ENCODE results near the gene JMJD8. TPM values are rescaled to one million over a fixed set of nuclear protein-coding genes. Genes with fewer than 3 reads are reported as not detected.

The JMJD8 gene
- total RNA-seq, 1 experiment from 2014 or later = 121 TPM

DNA sequence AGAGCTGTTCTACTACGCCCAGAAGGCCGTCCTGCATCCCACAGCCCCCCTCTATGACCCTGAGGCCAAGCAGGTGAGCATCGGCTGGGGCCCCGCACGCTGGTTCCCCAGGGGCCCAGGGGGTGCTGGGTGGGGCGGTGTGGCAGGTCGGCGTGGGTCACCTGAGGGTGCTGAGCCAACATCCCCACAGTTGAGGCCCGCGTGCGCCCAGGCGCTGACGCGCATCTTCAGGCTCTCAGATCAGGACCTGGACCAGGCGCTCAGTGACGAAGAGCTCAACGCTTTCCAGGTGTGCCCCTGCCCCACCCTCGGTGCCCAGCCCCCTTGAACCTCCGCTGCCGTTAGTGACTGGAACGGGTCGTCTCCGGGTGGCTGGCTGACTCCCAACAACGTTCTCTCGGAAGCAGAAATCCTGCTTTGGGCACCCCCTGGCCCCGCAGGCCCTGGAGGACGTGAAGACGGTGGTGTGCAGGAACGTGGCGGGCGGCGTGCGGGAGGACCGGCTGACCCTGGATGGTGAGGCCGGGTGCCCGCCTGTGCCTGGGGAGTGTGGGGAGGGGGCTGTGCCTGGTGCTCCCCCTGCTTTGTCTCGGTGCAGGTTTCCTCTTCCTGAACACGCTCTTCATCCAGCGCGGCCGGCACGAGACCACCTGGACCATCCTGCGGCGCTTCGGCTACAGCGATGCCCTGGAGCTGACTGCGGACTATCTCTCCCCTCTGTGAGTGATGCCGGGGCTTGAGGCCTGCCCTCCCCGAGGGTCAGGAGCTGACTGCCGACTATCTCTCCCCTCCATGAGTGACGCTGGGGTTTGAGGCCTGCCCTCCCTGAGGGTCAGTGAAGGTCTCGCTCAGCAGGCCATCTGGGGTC, 13.4 kb downstream of the JMJD8 start:
- H3K27me3 ChIP-seq (ENCODE audit: insufficient read depth, low read length) = no peaks in the 10 kb centered on the region
- H3K4me3 ChIP-seq (replicated peaks in 1 of 2; ENCODE audit: low read depth in 1 of 2, low read length in 2 of 2) = no peak overlapping the region
- intact Hi-C loops (cut with micrococcal nuclease) = no loop called here
- POLR2A ChIA-PET = no interaction called here
- no peak overlapping the region for H3K27ac ChIP-seq (ENCODE audit: low read depth, low read length)
- H3K36me3 ChIP-seq (ENCODE audit: control insufficient read depth in 1 of 2, insufficient read depth in 2 of 2, low read length in 2 of 2) = peaks cover 0 to 4% of the 10 kb centered on the region in 2 experiments; a peak in 1 of 4 replicates
- H3K79me2 ChIP-seq (ENCODE audit: insufficient read depth, low read length) = peaks cover 26% of the 10 kb centered on the region
- BruUV-seq (replicated peaks) = no TSS peak
- H3K4me1 ChIP-seq (ENCODE audit: control insufficient read depth in 1 of 2, insufficient read depth in 2 of 2, low read length in 2 of 2) = peaks cover 0 to 10% of the 10 kb centered on the region in 2 experiments; a peak in 1 of 4 replicates
- ATAC-seq (no peak), DNase-seq (ENCODE audit: low read depth, low spot score) (no peak)
- no peak overlapping the region for H3K4me2 ChIP-seq (ENCODE audit: low read length)
- H3K9ac ChIP-seq (ENCODE audit: low read length) = no peak overlapping the region
- no peak overlapping the region for H2AFZ ChIP-seq (ENCODE audit: low read depth, low read length, poor library complexity, severe bottlenecking)
- RAD21 ChIA-PET (ENCODE audit: low non-redundant PET in 1 of 2, low total read pairs in 2 of 2, uncharacterized antibody in 2 of 2, unreplicated experiment in 2 of 2) = no interaction called here
- no peaks in the 10 kb centered on the region for H3K9me2 ChIP-seq (ENCODE audit: insufficient read depth)
- H3K9me3 ChIP-seq (ENCODE audit: control insufficient read depth in 1 of 2, insufficient read depth in 1 of 2, low read depth in 1 of 2, low read length in 2 of 2) = no peaks in the 10 kb centered on the region
- H4K20me1 ChIP-seq (ENCODE audit: insufficient read depth) = no peaks in the 10 kb centered on the region
- TF ChIP-seq SRF (IDR thresholded peaks at IDR 0.05; ENCODE audit: low read depth) (no peak), CBX3 (IDR thresholded peaks at IDR 0.05; ENCODE audit: low read depth) (no peak), RAD21 (IDR thresholded peaks at IDR 0.05; ENCODE audit: low read depth) (no peak), TCF7L2 (IDR thresholded peaks at IDR 0.05; ENCODE audit: borderline replicate concordance, extremely low read depth, insufficient read depth, insufficient read length) (no peak), ZNF274 (IDR thresholded peaks at IDR 0.05; ENCODE audit: low read depth, low read length) (no peak)
- CTCF ChIA-PET = no interaction called here

- ChIA-PET CTCF (no interaction called here), RAD21 (ENCODE audit: low non-redundant PET in 1 of 2, low total read pairs in 2 of 2, uncharacterized antibody in 2 of 2, unreplicated experiment in 2 of 2) (no interaction called here), POLR2A (no interaction called here)
- no peaks in the 10 kb centered on the region for H3K9me3 ChIP-seq (ENCODE audit: control insufficient read depth in 1 of 2, insufficient read depth in 1 of 2, low read depth in 1 of 2, low read length in 2 of 2)
- H3K4me2 ChIP-seq (ENCODE audit: low read length) = peak overlapping the region; percentile 74
- TF ChIP-seq FOSL1 (IDR thresholded peaks at IDR 0.05; ENCODE audit: low read depth) (no peak), SRF (IDR thresholded peaks at IDR 0.05; ENCODE audit: low read depth) (no peak), RAD21 (IDR thresholded peaks at IDR 0.05; ENCODE audit: low read depth) (no peak), JUND (IDR thresholded peaks at IDR 0.05) (no peak)
- peaks cover 26% of the 10 kb centered on the region for H3K79me2 ChIP-seq (ENCODE audit: insufficient read depth, low read length)
- H3K4me1 ChIP-seq (ENCODE audit: control insufficient read depth in 1 of 2, insufficient read depth in 2 of 2, low read length in 2 of 2) = peaks cover 0 to 10% of the 10 kb centered on the region in 2 experiments; a peak in 1 of 4 replicates
- no peak overlapping the region for H3K9ac ChIP-seq (ENCODE audit: low read length)
- peaks cover 0 to 4% of the 10 kb centered on the region in 2 experiments; a peak in 1 of 4 replicates for H3K36me3 ChIP-seq (ENCODE audit: control insufficient read depth in 1 of 2, insufficient read depth in 2 of 2, low read length in 2 of 2)
- ATAC-seq = no peak
- no peaks in the 10 kb centered on the region for H4K20me1 ChIP-seq (ENCODE audit: insufficient read depth)
- H2AFZ ChIP-seq (ENCODE audit: low read depth, low read length, poor library complexity, severe bottlenecking) = no peak overlapping the region
- no TSS peak for BruUV-seq (replicated peaks)
- no peak overlapping the region; the same call in 1 of the 2 replicates for H3K27ac ChIP-seq (ENCODE audit: low read depth, low read length)
- H3K9me2 ChIP-seq (ENCODE audit: insufficient read depth) = no peaks in the 10 kb centered on the region
- peak overlapping the region; percentile 66 to 72; a peak in 1 of 4 replicates for H3K4me3 ChIP-seq (replicated peaks in 1 of 2; ENCODE audit: low read depth in 1 of 2, low read length in 2 of 2)
- intact Hi-C loops (cut with micrococcal nuclease) = no loop called here
- H3K27me3 ChIP-seq (ENCODE audit: insufficient read depth, low read length) = no peaks in the 10 kb centered on the region
- no peak for DNase-seq (ENCODE audit: low read depth, low spot score)
Measured at GRCh38 chr16:669666-670065, 14.5 kb downstream of the JMJD8 start.

All from HCT116 (cell line).